KMS-11 (cell line): Measurements from ENCODE around the gene P2RY8.
"Not testable (repeated sequence)": the region's sequence is repeated elsewhere in the genome, so short reads cannot be mapped to it uniquely, and the experiment has no call there.

ENCODE experiments used
- H2AFZ ChIP-seq: fragments of 200-600 bp; sonication (generic); 2 replicates; pipeline ENCODE4 v1.6.1; 2016; ENCODE audit warnings: antibody characterized with exemption, mixed run types, low read depth
- H3K27ac ChIP-seq: fragments of 200-600 bp; sonication (generic); 2 replicates; pipeline ENCODE4 v1.6.1; 2016; ENCODE audit warnings: mild to moderate bottlenecking, mixed run types
- H3K27me3 ChIP-seq: fragments of 200-600 bp; sonication (generic); 2 replicates; pipeline ENCODE4 v1.6.1; 2017; ENCODE audit warnings: mild to moderate bottlenecking, low read depth, mixed run types, moderate library complexity; ENCODE audit not compliant: insufficient read depth
- H3K36me3 ChIP-seq: fragments of 200-600 bp; sonication (generic); 2 replicates; pipeline ENCODE4 v1.6.1; 2017; ENCODE audit warnings: mild to moderate bottlenecking, mixed run types; ENCODE audit not compliant: insufficient read depth
- H3K4me1 ChIP-seq: fragments of 200-600 bp; sonication (generic); 2 replicates; pipeline ENCODE4 v1.6.1; 2016; ENCODE audit warnings: mild to moderate bottlenecking, low read depth, mixed run types; ENCODE audit not compliant: poor library complexity, severe bottlenecking
- H3K4me2 ChIP-seq: fragments of 200-600 bp; sonication (generic); 2 replicates; pipeline ENCODE4 v1.7.0; 2016; ENCODE audit warnings: mild to moderate bottlenecking, mixed run types
- H3K4me3 ChIP-seq: fragments of 200-600 bp; sonication (generic); IDR thresholded peaks from 2 replicates; pipeline ENCODE4 v1.6.1; 2017; ENCODE audit warnings: low read depth, low read length, mixed read lengths; ENCODE audit not compliant: insufficient read depth
- H3K79me2 ChIP-seq: fragments of 200-600 bp; sonication (generic); 2 replicates; pipeline ENCODE4 v1.6.1; 2016; ENCODE audit warnings: low read depth, mixed run types; ENCODE audit not compliant: insufficient read depth
- H3K9ac ChIP-seq: fragments of 200-600 bp; sonication (generic); 2 replicates; pipeline ENCODE4 v1.6.1; 2016; ENCODE audit warnings: mild to moderate bottlenecking, mixed run types
- H4K20me1 ChIP-seq: fragments of 200-600 bp; sonication (generic); 2 replicates; pipeline ENCODE4 v1.6.1; 2016; ENCODE audit warnings: mild to moderate bottlenecking, mixed run types; ENCODE audit not compliant: insufficient read depth
- CTCF ChIP-seq: fragments of 200-600 bp; sonication (generic); conservative IDR thresholded peaks from 2 replicates; pipeline ENCODE4 v1.6.1; 2017; ENCODE audit warnings: low read depth, mild to moderate bottlenecking, antibody characterized with exemption, low read length, moderate library complexity, mixed read lengths

The P2RY8 gene

DNA sequence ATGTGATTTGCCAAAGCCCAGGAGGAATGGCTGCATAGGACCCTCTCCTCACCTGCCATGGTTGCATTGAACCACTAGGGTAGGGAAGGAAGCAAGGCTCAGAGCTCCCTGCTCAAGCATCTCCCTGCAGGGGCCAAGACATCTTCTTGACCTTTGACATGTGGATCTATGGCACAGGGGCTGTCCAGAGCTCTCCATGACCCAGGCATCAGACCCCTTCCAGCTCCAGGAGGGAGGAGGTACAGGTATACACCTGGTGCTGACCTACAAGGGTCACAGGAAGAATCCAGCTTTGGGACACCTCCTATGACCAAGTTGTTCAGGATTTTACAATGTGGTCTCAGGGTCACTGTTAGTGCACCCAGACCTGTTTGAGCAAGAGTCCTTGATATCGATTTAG is 61.1 kb downstream of the P2RY8 start:
- H2AFZ ChIP-seq, result no peak overlapping the region
- H4K20me1 ChIP-seq, result no peaks in the 10 kb centered on the region
- no peak overlapping the region for H3K4me3 ChIP-seq
- peaks cover 54% of the 10 kb centered on the region; the same call in 1 of the 2 replicates for H3K79me2 ChIP-seq
- H3K4me2 ChIP-seq, result no peak overlapping the region
- no peak overlapping the region for H3K9ac ChIP-seq
- H3K36me3 ChIP-seq, result no peaks in the 10 kb centered on the region
- no peak for TF ChIP-seq CTCF
- peaks cover 34% of the 10 kb centered on the region for H3K4me1 ChIP-seq
- no peak overlapping the region for H3K27ac ChIP-seq
- H3K27me3 ChIP-seq, result no peaks in the 10 kb centered on the region

- Histone ChIP-seq H3K9ac (no peak overlapping the region), H3K27ac (no peak overlapping the region), H3K27me3 (no peaks in the 10 kb centered on the region), H3K4me3 (no peak overlapping the region), H2AFZ (no peak overlapping the region), H3K36me3 (no peaks in the 10 kb centered on the region), H3K79me2 (peaks cover 50% of the 10 kb centered on the region; the same call in 1 of the 2 replicates), H4K20me1 (no peaks in the 10 kb centered on the region), H3K4me1 (peaks cover 34% of the 10 kb centered on the region), H3K4me2 (no peak overlapping the region)
- TF ChIP-seq CTCF, result no peak
These were observed 61.5 kb downstream of the P2RY8 start for GRCh38 chrX:1475481-1475880.

- not testable (repeated sequence) for H4K20me1 ChIP-seq, H3K4me2 ChIP-seq, H3K27ac ChIP-seq, H3K36me3 ChIP-seq, H2AFZ ChIP-seq, H3K9ac ChIP-seq, H3K27me3 ChIP-seq, H3K4me3 ChIP-seq
- Histone ChIP-seq H3K4me1 (peaks cover 34% of the 10 kb centered on the region), H3K79me2 (peaks cover 41% of the 10 kb centered on the region; the same call in 1 of the 2 replicates)
These were observed 62.4 kb downstream of the P2RY8 start for GRCh38 chrX:1474593-1474992.

DNA sequence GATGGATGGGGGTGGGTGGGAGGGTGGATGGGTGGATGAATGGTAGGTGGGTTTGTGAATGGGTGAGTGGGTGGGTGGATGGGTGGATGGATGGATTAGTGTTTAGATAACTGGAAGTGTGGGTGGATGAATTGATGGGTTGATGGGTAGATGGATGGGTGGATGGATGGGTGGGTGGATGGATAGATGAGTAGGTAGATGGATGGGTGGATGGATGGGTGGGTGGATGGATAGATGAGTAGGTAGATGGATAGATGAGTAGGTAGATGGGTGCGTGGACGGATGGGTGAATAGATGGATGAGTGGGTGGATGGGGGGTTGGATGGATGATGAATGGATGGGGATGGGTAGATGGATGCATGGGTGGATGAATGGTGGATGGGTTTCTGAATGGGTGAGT is 64.0 kb downstream of the P2RY8 start:
- H3K27me3 ChIP-seq, result no peaks in the 10 kb centered on the region
- no peaks in the 10 kb centered on the region for H4K20me1 ChIP-seq
- no peak overlapping the region for H3K9ac ChIP-seq
- H3K36me3 ChIP-seq, result no peaks in the 10 kb centered on the region
- peaks cover 34% of the 10 kb centered on the region for H3K4me1 ChIP-seq
- H3K79me2 ChIP-seq, result peaks cover 30% of the 10 kb centered on the region; the same call in 1 of the 2 replicates
- no peak overlapping the region for H3K4me3 ChIP-seq
- H3K27ac ChIP-seq, result no peak overlapping the region
- TF ChIP-seq CTCF, result no peak
- H3K4me2 ChIP-seq, result no peak overlapping the region
- H2AFZ ChIP-seq, result no peak overlapping the region

GRCh38 chrX:1468250-1468772 is 68.7 kb downstream of the P2RY8 start:
- no peak overlapping the region for H2AFZ ChIP-seq
- no peaks in the 10 kb centered on the region for H3K27me3 ChIP-seq
- no peaks in the 10 kb centered on the region; the same call in 1 of the 2 replicates for H3K36me3 ChIP-seq
- H3K79me2 ChIP-seq, result peaks cover 17% of the 10 kb centered on the region
- H3K4me1 ChIP-seq, result peaks cover 77% of the 10 kb centered on the region
- peak overlapping the region; percentile 26; the same call in 1 of the 2 replicates for H3K9ac ChIP-seq
- H3K4me2 ChIP-seq, result peak overlapping the region; percentile 58; the same call in 1 of the 2 replicates
- no peak overlapping the region for H3K4me3 ChIP-seq
- TF ChIP-seq CTCF, result no peak
- peak overlapping the region; percentile 89 for H3K27ac ChIP-seq
- no peaks in the 10 kb centered on the region for H4K20me1 ChIP-seq
